ENCODE measurements around the gene LCN6.

The LCN6 gene

DNA sequence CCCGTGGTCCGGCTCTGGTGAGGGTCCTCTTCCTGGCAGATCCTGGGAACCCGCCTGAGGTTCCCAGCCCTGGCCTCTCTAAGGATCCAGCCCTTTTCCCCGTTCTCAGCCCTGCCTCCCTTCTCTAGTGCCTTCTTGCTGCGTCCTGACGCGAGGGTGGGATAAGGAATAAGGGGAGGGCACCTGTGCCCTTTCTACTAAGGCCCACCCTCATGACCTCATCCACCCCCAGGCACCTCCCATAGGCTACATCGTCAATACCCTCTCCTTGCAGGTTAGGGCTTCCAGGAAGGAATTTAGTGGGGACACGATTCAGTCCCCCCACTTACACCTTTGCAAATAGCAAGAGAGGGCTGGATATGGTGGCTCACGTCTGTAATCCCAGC, 46.7 kb downstream of the LCN6 start:
- Mint-ChIP-seq H3K36me3 (no peaks in the 10 kb centered on the region), H3K9me3 (no peaks in the 10 kb centered on the region), H3K4me1 (peaks cover 20% of the 10 kb centered on the region), H3K27ac (no peak overlapping the region), H3K4me3 (peak overlapping the region; percentile 64), H3K27me3 (peaks cover 91% of the 10 kb centered on the region)
- DNase-seq: no peak
- CTCF ChIA-PET: interaction anchor here (0.6 to 1.6 kb wide), 3 partner anchors 25 to 30 kb away, joined by 3 to 5 read pairs (median 5); no protein-coding TSS in a partner anchor

DNA sequence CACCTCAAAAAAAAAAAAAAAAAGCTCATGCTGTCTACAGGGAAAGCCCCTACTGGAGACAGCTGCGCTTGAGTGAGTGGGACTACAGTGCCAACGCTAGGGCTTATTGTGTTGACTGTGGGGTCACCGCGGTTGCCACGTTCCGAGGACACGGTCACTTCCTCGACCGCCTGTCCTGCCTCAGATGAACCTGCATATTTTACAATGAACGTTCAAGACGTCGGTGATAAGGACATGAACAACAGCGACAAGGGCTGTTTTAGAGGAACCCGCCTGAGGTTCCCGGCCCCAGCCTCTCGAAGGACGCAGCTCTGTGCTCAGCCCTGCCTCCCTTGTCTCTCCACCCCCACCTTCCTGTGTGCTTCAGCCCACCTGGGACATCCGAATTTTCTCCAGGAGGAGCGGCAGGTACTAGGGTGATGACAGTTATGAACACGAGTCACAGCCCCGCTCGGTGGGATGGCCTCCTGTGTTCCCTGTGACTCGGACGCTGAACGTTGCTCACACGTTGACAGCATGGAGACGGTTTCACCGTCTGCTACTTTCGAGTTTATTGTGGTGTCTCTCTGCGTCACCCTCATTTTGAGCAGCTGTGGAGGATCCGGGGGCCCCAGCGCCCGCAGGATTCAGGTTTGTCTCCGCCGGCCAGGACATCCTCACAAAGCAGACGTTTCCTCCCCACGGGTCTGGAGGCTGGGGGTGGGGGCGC, 47.2 kb downstream of the LCN6 start:
- Mint-ChIP-seq H3K27me3 (peaks cover 93% of the 10 kb centered on the region), H3K4me1 (peaks cover 20% of the 10 kb centered on the region), H3K36me3 (no peaks in the 10 kb centered on the region), H3K27ac (peak overlapping the region; percentile 87), H3K9me3 (no peaks in the 10 kb centered on the region), H3K4me3 (peak overlapping the region; percentile 64)
- DNase-seq: peak; percentile 69
- CTCF ChIA-PET: interaction anchor here (0.6 to 2.0 kb wide), 5 partner anchors 26 to 37 kb away, joined by 3 to 5 read pairs (median 4); no protein-coding TSS in a partner anchor

- H3K27me3 Mint-ChIP-seq: peaks cover 93% of the 10 kb centered on the region
- H3K9me3 Mint-ChIP-seq: no peaks in the 10 kb centered on the region
- H3K4me3 Mint-ChIP-seq: no peak overlapping the region
- no peaks in the 10 kb centered on the region for H3K36me3 Mint-ChIP-seq
- CTCF ChIA-PET: interaction anchor here (0.9 to 2.0 kb wide), 4 partner anchors 27 to 36 kb away, joined by 3 to 5 read pairs (median 4); no protein-coding TSS in a partner anchor
- DNase-seq: no peak
- H3K27ac Mint-ChIP-seq: peak overlapping the region; percentile 34
- peaks cover 20% of the 10 kb centered on the region for H3K4me1 Mint-ChIP-seq
Observed at GRCh38 chr9:136700304-136700703, 48.0 kb downstream of the LCN6 start.

DNA sequence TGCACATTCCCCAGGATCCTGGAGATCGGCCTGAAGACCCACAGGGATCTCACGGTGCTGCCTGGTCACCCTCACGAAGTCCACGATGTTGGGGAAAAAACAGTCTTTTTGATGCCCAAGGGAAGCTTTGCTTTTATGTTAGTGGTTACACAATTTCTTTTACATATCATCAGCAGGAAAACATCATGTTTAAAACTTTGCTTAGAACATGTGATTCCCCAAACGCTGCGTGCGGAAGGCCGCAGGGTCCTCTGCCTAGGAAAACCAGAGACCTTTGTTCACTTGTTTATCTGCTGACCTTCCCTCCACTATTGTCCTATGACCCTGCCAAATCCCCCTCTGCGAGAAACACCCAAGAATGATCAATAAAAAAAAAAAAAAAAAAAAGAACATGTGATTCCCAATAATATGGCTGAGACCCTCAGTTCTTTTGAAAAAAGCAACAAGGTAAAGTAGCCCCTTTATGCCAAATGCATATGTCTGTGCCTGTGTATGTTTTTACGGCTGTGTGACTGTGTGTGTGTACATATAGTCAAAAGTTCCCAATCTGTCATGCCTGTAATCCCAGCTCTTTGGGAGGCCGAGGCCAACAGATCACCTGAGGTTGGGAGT, 49.6 kb downstream of the LCN6 start:
- CTCF ChIA-PET: interaction anchor here (2.0 kb wide), 1 partner anchor 31 kb away, joined by 4 read pairs; no protein-coding TSS in a partner anchor
- DNase-seq: no peak
- Mint-ChIP-seq H3K36me3 (no peaks in the 10 kb centered on the region), H3K27ac (no peak overlapping the region), H3K4me3 (no peak overlapping the region), H3K9me3 (no peaks in the 10 kb centered on the region), H3K27me3 (peaks cover 89% of the 10 kb centered on the region), H3K4me1 (peaks cover 20% of the 10 kb centered on the region)

GRCh38 chr9:136697821-136698526, 50.4 kb downstream of the LCN6 start:
- CTCF ChIA-PET: interaction anchor here (2.2 kb wide), 1 partner anchor 26 kb away, joined by 7 read pairs; no protein-coding TSS in a partner anchor
- Mint-ChIP-seq H3K27me3 (peaks cover 87% of the 10 kb centered on the region), H3K9me3 (no peaks in the 10 kb centered on the region), H3K4me1 (peaks cover 20% of the 10 kb centered on the region), H3K4me3 (no peak overlapping the region), H3K36me3 (no peaks in the 10 kb centered on the region), H3K27ac (no peak overlapping the region)
- DNase-seq: no peak

DNA sequence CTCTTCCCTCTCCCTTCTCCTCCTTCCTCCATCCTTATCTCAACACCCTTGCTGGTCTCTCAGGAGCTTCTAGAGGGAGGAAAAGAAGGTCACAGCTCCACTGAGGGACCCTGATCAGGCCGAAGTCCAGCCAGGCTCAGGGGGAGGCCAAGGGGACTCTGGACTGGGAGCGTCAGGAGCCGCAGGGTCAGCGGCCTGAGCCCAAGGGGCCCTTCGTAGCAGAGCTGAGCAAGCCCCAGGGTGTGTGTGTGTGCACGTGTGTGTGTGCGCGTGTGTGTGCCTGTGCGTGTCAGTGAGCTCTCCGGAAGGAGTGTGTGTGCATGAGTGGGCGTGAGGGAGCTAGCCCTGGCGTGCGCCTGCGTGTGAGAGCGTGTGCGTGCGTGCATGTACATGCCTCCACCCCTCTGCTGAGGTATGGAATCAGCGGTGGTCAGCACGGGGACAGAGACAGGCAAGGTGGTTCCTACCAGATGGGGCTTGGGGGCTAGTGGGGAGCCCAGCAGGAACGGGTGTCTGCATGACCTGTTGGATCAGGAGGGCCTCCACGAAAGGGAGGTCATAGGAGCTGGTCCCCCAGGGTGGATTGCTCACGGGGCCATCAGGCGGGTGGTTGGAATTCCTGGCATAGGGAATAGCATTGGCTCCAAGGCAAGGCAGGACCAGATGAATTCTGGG, 51.0 kb downstream of the LCN6 start:
- Mint-ChIP-seq H3K27ac (no peak overlapping the region), H3K27me3 (peaks cover 87% of the 10 kb centered on the region), H3K4me3 (no peak overlapping the region), H3K36me3 (no peaks in the 10 kb centered on the region), H3K4me1 (peaks cover 19% of the 10 kb centered on the region), H3K9me3 (no peaks in the 10 kb centered on the region)
- CTCF ChIA-PET: interaction anchor here (2.2 kb wide), 1 partner anchor 25 kb away, joined by 7 read pairs; no protein-coding TSS in a partner anchor
- no peak for DNase-seq

GRCh38 chr9:136696502-136696901, 51.8 kb downstream of the LCN6 start:
- CTCF ChIA-PET: interaction anchor here (2.2 kb wide), 1 partner anchor 24 kb away, joined by 7 read pairs; no protein-coding TSS in a partner anchor
- Mint-ChIP-seq H3K4me1 (peaks cover 15% of the 10 kb centered on the region), H3K27ac (no peak overlapping the region), H3K9me3 (no peaks in the 10 kb centered on the region), H3K36me3 (no peaks in the 10 kb centered on the region), H3K27me3 (peaks cover 83% of the 10 kb centered on the region), H3K4me3 (no peak overlapping the region)
- DNase-seq: no peak

DNA sequence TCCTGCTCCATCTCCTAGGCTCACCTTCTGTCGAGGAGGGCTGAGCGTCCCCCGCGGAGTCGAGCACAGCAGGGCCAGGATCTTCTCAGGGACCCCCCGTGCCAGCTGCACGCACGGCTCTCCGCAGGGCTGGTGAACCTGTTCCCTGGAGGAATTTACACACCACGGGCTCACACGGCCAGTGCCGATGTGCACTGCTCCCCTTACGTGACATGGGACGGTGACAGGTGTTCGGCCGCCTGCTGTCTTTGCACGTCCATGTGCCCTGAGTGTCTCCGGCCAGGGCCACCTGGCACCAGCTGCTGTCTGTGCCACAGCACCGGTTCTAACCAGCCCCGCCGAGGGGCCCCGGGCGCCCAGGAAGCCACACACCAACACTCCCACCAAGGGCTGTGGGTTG, 52.4 kb downstream of the LCN6 start:
- H3K27me3 Mint-ChIP-seq: peaks cover 81% of the 10 kb centered on the region
- DNase-seq: no peak
- peaks cover 9% of the 10 kb centered on the region for H3K4me1 Mint-ChIP-seq
- H3K4me3 Mint-ChIP-seq: no peak overlapping the region
- H3K27ac Mint-ChIP-seq: no peak overlapping the region
- CTCF ChIA-PET: interaction anchor here (2.2 kb wide), 1 partner anchor 24 kb away, joined by 7 read pairs; no protein-coding TSS in a partner anchor
- no peaks in the 10 kb centered on the region for H3K36me3 Mint-ChIP-seq
- H3K9me3 Mint-ChIP-seq: no peaks in the 10 kb centered on the region

DNA sequence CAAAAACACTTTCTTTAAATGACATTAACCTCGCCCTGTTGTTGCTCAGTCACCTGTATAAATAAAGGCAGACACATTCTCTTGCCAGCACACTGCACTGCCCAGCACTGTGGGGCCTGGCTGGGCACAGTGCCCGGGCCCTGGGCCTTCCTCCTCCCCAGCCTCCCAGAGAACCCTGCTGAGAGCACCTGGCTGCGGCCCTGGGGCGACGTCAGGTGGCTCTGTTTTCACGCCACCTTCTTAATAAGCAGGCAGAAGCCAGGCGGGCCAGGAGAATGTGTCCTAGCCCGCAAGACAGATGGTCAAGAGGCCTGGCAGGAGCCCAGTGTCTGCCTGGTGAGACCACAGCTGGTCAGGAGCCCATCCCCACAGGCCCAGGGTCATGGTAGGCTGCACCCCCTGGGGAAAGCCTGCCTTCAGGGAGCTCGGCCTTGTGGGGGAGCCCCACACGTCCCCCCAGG, 52.9 kb downstream of the LCN6 start:
- Mint-ChIP-seq H3K4me1 (peaks cover 4% of the 10 kb centered on the region), H3K9me3 (no peaks in the 10 kb centered on the region), H3K4me3 (no peak overlapping the region), H3K36me3 (no peaks in the 10 kb centered on the region), H3K27ac (no peak overlapping the region), H3K27me3 (peaks cover 78% of the 10 kb centered on the region)
- no peak for DNase-seq
- CTCF ChIA-PET: interaction anchor here (1.1 to 2.2 kb wide), 2 partner anchors 20 to 23 kb away, joined by 3 to 7 read pairs; no protein-coding TSS in a partner anchor

DNA sequence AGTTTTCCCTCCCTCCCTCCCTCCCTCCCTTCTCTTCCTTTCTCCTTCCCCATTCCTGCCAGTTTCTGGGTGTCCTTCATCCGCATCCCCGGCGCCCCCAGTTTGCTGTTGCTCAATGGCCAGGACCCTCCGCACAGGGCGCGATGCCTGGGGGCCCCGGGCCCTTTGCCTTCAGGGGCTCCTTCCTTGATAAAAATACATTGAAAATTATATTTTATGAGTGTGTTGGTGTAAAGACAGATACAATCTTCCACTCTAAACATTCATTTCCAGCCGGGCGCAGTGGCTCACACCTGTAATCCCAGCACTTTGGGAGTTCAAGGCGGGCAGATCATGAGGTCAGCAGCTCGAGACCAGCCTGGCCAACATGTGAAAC, 53.5 kb downstream of the LCN6 start:
- DNase-seq: no peak
- no peak overlapping the region for H3K27ac Mint-ChIP-seq
- H3K36me3 Mint-ChIP-seq: no peaks in the 10 kb centered on the region
- H3K4me3 Mint-ChIP-seq: no peak overlapping the region
- no peaks in the 10 kb centered on the region for H3K4me1 Mint-ChIP-seq
- CTCF ChIA-PET: interaction anchor here (1.1 kb wide), 1 partner anchor 21 kb away, joined by 3 read pairs; no protein-coding TSS in a partner anchor
- no peaks in the 10 kb centered on the region for H3K9me3 Mint-ChIP-seq
- H3K27me3 Mint-ChIP-seq: peaks cover 78% of the 10 kb centered on the region

DNA sequence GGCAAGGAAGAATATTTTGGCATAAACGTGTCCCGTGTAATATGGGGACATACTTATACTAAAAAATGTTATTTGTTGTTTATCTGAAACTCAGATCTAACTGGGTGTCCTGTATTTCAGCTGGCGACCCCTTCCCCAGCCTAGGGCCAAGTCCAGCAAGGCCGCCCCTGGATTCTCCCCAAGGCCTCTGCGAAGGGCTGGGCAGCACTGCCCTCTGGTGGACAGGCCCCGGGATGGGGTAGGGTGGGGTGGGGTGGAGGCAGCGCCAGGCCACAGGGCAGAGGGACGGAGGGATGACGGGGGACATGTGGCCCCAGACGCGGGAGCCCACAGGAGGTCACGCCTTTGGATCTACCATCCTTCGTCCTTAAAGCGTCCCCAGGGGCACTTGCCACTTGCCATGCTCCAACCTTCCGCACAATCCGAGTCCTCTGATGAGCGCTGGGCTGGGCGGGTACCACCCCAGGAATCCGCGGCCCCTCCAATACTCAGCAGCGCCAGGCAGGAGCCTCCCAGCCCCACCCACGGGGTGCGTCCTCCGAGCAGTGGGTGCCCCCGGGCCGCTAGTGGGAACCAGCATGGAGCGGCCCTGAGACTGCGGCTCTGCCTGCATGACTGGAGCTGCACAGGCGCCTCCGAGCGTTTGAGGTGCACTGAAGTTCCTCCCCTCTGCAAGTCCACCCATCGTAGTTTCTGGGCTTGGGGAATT, 54.0 kb downstream of the LCN6 start:
- Mint-ChIP-seq H3K9me3 (no peaks in the 10 kb centered on the region), H3K4me3 (no peak overlapping the region), H3K27ac (no peak overlapping the region), H3K4me1 (no peaks in the 10 kb centered on the region), H3K27me3 (peaks cover 78% of the 10 kb centered on the region), H3K36me3 (no peaks in the 10 kb centered on the region)
- DNase-seq: peak; percentile 42
- CTCF ChIA-PET: interaction anchor here (1.1 kb wide), 1 partner anchor 21 kb away, joined by 3 read pairs; no protein-coding TSS in a partner anchor

Data from activated naive CD4-positive, alpha-beta T cell treated with anti-CD3 and anti-CD28 coated beads, Interleukin-2, amount 10 ng/mL, durations not matched to agents 7 days and 5 days (primary cell).